ENCODE data around the gene MOB3A.

The MOB3A gene

GRCh38 chr19:2070986-2071673 is 25.0 kb downstream of the MOB3A start:
- TF ChIP-seq CTCF (IDR thresholded peaks at IDR 0.05; ENCODE audit: low read depth, low read length) = no peak
- no peak for DNase-seq (ENCODE audit: low read depth in 2 of 2)
- H3K4me3 ChIP-seq (replicated peaks in 1 of 2; ENCODE audit: low read depth in 2 of 2, low read length in 2 of 2) = no peak overlapping the region

- H3K4me3 ChIP-seq (replicated peaks in 1 of 2; ENCODE audit: low read depth in 2 of 2, low read length in 2 of 2) = no peak overlapping the region
- TF ChIP-seq CTCF (IDR thresholded peaks at IDR 0.05; ENCODE audit: low read depth, low read length) = no peak
- no peak for DNase-seq (ENCODE audit: low read depth in 2 of 2)
Observed at GRCh38 chr19:2070436-2070827, 25.7 kb downstream of the MOB3A start.

- DNase-seq (ENCODE audit: low read depth in 2 of 2) = no peak
- H3K4me3 ChIP-seq (replicated peaks in 1 of 2; ENCODE audit: low read depth in 2 of 2, low read length in 2 of 2) = no peak overlapping the region
- no peak for TF ChIP-seq CTCF (IDR thresholded peaks at IDR 0.05; ENCODE audit: low read depth, low read length)
Observed at GRCh38 chr19:2064788-2065524, 31.2 kb downstream of the MOB3A start.

GRCh38 chr19:2064395-2064787 is 31.7 kb downstream of the MOB3A start:
- H3K4me3 ChIP-seq (replicated peaks in 1 of 2; ENCODE audit: low read depth in 2 of 2, low read length in 2 of 2) = no peak overlapping the region
- no peak for TF ChIP-seq CTCF (IDR thresholded peaks at IDR 0.05; ENCODE audit: low read depth, low read length)
- no peak for DNase-seq (ENCODE audit: low read depth in 2 of 2)

GRCh38 chr19:2063824-2064223 is 32.3 kb downstream of the MOB3A start:
- no peak overlapping the region for H3K4me3 ChIP-seq (replicated peaks in 1 of 2; ENCODE audit: low read depth in 2 of 2, low read length in 2 of 2)
- no peak for DNase-seq (ENCODE audit: low read depth in 2 of 2)
- TF ChIP-seq CTCF (IDR thresholded peaks at IDR 0.05; ENCODE audit: low read depth, low read length) = no peak

- no peak overlapping the region for H3K4me3 ChIP-seq (replicated peaks in 1 of 2; ENCODE audit: low read depth in 2 of 2, low read length in 2 of 2)
- no peak for TF ChIP-seq CTCF (IDR thresholded peaks at IDR 0.05; ENCODE audit: low read depth, low read length)
- DNase-seq (ENCODE audit: low read depth in 2 of 2) = no peak
Observed at GRCh38 chr19:2062770-2063169, 33.4 kb downstream of the MOB3A start.

Data from cardiac fibroblast (primary cell).